Prostate gland (tissue), 2 donors: ENCODE results near the gene PFKP. TPM values are rescaled to one million over a fixed set of nuclear protein-coding genes. Genes with fewer than 3 reads are reported as not detected.

Source experiments
- DNase-seq: peaks from one replicate; pipeline ENCODE4 v3.0.0-alpha.2; 2019; ENCODE audit warnings: low spot score
- H3K27ac ChIP-seq, 2 donors: fragments of 200-600 bp; sonication (generic); 2 replicates each; pipeline ENCODE4 v1.5.1; 2017 to 2019
- H3K27me3 ChIP-seq: fragments of 200-600 bp; sonication (generic); replicated peaks from 2 replicates; pipeline ENCODE4 v1.5.1; 2019; ENCODE audit not compliant: insufficient read depth
- H3K36me3 ChIP-seq, 2 donors: fragments of 200-600 bp; sonication (generic); 1 replicate in 1 of 2; 2 replicates in 1 of 2; pipeline versions ENCODE4 v1.5.1 to v1.8.1; 2017 to 2019
- H3K4me1 ChIP-seq: fragments of 200-600 bp; sonication (generic); replicated peaks from 2 replicates; pipeline ENCODE4 v1.5.1; 2019
- H3K4me3 ChIP-seq, 2 donors: fragments of 200-600 bp; sonication (generic); 2 replicates each; pipeline ENCODE4 v1.5.1; 2017 to 2019
- H3K9me3 ChIP-seq: fragments of 200-600 bp; sonication (generic); 2 replicates; pipeline ENCODE4 v1.5.1; 2017
- POLR2A ChIP-seq: fragments of 450-650 bp; IDR thresholded peaks from one replicate; pipeline ENCODE4 v1.6.1; 2016; ENCODE audit warnings: antibody characterized with exemption, mild to moderate bottlenecking
- POLR2AphosphoS5 ChIP-seq: sonication (generic); formaldehyde crosslinking; IDR thresholded peaks from one replicate; pipeline ENCODE4 v1.6.1; 2017; ENCODE audit warnings: antibody characterized with exemption
- WGBS: methylation state at CpG from one replicate; pipeline ENCODE4 v1.1.5; 2018; 5-methylcytosine and 5-hydroxymethylcytosine counted together
- intact Hi-C: fragments of 100-400 bp; cut with DNase I; formaldehyde crosslinking; loops from one replicate; pipeline ENCODE4 v1.14.2; 2022
- total RNA-seq, 2 donors: library from RNA; depleted of rRNA; stranded (reverse); fragments of >200 nt; gene quantifications; one replicate each; pipeline ENCODE4 v1.1.0, GENCODE V29; 2016
- TF ChIP-seq, protein P1 (sequence below), 4 experiments: fragments of 200-600 bp in 2 of 4; fragments of 450-650 bp in 2 of 4; sonication (generic) in 2 of 4; IDR thresholded peaks; 1 replicate in 3 of 4; 2 replicates in 1 of 4; pipeline ENCODE4 v1.5.1; 2016 to 2019; ENCODE audit warnings: antibody characterized with exemption in 4 of 4, mild to moderate bottlenecking in 2 of 4, moderate library complexity in 2 of 4

Gene PFKP
- total RNA-seq, 2 donors from 2014 or later = 35.1 to 86.9 TPM

DNA sequence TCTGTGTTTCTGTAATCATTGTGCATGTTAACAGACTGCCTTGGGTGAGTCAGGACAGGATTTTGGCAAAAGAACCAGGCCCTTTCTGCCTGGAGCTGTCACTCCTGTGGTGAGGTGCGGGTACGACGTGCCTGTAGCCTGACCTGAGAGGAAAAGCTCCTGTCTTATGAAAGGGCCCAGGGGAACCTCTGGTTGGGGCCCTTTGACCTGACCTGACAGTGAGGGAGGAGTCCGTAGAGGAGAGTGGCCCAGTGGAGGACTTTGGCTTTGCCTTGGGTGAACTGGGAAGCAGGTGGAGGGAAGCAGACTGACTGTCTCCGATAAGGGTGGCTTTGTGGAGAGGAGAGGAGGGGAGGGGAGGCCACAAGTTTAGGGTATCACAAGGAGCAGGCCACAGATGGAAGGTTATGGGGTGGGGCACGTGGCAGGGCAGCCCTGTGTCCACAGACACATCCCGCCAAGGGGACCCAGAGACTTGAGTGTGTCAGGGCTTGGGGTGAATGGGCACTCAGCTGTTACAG is 6.9 kb downstream of the PFKP start:
- H3K36me3 ChIP-seq = no peaks in the 10 kb centered on the region
- no peak for TF ChIP-seq POLR2AphosphoS5
- no peak for TF ChIP-seq POLR2A
- TF ChIP-seq, protein P1, sequence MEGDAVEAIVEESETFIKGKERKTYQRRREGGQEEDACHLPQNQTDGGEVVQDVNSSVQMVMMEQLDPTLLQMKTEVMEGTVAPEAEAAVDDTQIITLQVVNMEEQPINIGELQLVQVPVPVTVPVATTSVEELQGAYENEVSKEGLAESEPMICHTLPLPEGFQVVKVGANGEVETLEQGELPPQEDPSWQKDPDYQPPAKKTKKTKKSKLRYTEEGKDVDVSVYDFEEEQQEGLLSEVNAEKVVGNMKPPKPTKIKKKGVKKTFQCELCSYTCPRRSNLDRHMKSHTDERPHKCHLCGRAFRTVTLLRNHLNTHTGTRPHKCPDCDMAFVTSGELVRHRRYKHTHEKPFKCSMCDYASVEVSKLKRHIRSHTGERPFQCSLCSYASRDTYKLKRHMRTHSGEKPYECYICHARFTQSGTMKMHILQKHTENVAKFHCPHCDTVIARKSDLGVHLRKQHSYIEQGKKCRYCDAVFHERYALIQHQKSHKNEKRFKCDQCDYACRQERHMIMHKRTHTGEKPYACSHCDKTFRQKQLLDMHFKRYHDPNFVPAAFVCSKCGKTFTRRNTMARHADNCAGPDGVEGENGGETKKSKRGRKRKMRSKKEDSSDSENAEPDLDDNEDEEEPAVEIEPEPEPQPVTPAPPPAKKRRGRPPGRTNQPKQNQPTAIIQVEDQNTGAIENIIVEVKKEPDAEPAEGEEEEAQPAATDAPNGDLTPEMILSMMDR (IDR thresholded peaks at IDR 0.05) = no peak
- H3K27me3 ChIP-seq = no peaks in the 10 kb centered on the region
- H3K9me3 ChIP-seq = no peaks in the 10 kb centered on the region
- intact Hi-C loops = no loop called here
- no peak for DNase-seq
- H3K4me1 ChIP-seq = no peaks in the 10 kb centered on the region
- no peak overlapping the region for H3K4me3 ChIP-seq
- no peak overlapping the region for H3K27ac ChIP-seq
- 71% methylated on average over 7 of the region's 7 CpGs for WGBS

DNA sequence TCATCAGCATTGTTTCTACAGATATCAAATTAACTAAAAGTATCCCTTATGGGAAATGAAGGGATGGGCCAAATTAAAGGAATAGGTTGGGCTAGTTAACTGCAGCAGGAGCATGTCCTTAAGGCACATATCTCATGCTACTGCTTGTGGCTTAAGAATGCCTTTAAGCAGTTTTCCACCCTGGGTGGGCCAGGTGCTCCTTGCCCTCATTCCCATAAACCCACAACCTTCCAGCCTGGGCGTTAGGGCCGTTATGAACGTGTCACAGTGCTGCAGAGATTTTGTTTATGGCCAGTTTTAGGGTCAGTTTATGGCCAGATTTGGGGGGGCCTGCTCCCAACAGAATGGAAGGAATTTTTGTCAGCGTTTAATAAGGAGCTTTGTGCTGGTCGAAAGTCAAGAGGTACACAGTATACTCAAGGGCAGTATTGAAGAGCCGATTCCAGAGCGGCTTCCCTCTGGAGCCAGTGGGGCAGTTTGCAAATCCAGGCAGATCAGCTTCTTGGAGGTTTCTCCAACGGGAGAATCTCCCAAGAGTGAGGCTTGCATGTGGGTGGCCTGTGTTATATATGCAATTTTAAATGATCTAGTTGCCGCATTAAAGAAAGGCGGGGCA is 7.7 kb downstream of the PFKP start:
- 62% methylated on average over 10 of the region's 10 CpGs for WGBS
- intact Hi-C loops = no loop called here
- Histone ChIP-seq H3K9me3 (no peaks in the 10 kb centered on the region), H3K27me3 (no peaks in the 10 kb centered on the region), H3K27ac (no peak overlapping the region), H3K4me3 (no peak overlapping the region), H3K36me3 (no peaks in the 10 kb centered on the region), H3K4me1 (no peaks in the 10 kb centered on the region)
- TF ChIP-seq POLR2AphosphoS5 = no peak
- TF ChIP-seq POLR2A = no peak
- TF ChIP-seq, protein P1 (IDR thresholded peaks at IDR 0.05) = no peak
- DNase-seq = no peak

DNA sequence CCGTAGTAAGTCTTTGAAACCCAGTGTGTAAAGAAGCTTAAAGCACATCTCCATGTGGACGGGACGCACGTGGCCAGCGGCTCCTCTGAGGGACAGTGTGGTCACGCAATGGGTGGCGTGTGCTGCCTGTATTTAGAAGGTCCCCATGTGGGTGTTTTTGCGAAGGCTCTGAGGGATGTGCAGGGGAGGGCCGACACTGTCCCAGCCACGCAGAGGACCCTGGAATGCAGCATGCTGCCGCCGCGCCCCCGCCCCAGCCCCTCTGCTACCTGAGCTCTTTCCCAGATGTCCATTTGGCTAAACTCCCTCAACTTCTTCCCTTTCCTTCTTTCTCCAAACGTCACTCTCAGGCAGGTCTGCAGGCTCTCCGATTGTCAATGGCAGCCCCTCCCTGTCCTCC is 8.8 kb downstream of the PFKP start:
- no peaks in the 10 kb centered on the region for H3K36me3 ChIP-seq
- intact Hi-C loops = no loop called here
- TF ChIP-seq POLR2A = no peak
- TF ChIP-seq, protein P1 (IDR thresholded peaks at IDR 0.05) = no peak
- TF ChIP-seq POLR2AphosphoS5 = no peak
- no peak for DNase-seq
- H3K27me3 ChIP-seq = no peaks in the 10 kb centered on the region
- no peak overlapping the region for H3K27ac ChIP-seq
- no peak overlapping the region for H3K4me3 ChIP-seq
- 92% methylated on average over 16 of the region's 16 CpGs for WGBS
- H3K4me1 ChIP-seq = no peaks in the 10 kb centered on the region
- H3K9me3 ChIP-seq = no peaks in the 10 kb centered on the region

DNA sequence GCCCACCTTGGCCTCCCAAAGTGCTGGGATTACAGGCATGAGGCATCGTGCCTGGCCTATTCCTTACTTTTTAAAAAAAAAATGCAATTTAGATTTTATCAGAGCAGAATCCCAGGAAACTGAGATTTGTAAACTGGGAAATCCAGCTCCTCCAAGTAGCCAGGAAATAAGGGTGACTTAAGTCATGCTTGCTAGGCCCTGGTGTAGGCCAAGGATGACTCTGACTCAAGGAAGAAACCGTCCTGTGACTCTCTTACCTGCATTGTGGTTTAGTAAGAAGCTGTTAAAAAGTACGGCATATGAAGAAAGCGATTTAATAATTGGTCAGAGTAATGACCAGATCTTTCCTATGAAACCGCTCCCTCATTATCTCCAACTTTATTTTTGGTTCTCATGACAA is 10.2 kb downstream of the PFKP start:
- Histone ChIP-seq H3K4me3 (no peak overlapping the region), H3K36me3 (no peaks in the 10 kb centered on the region), H3K27ac (no peak overlapping the region), H3K4me1 (no peaks in the 10 kb centered on the region), H3K9me3 (no peaks in the 10 kb centered on the region), H3K27me3 (no peaks in the 10 kb centered on the region)
- no peak for DNase-seq
- TF ChIP-seq POLR2AphosphoS5 = no peak
- TF ChIP-seq, protein P1 (IDR thresholded peaks at IDR 0.05) = no peak
- TF ChIP-seq POLR2A = no peak
- intact Hi-C loops = no loop called here
- WGBS = 92% methylated on average over 5 of the region's 5 CpGs

DNA sequence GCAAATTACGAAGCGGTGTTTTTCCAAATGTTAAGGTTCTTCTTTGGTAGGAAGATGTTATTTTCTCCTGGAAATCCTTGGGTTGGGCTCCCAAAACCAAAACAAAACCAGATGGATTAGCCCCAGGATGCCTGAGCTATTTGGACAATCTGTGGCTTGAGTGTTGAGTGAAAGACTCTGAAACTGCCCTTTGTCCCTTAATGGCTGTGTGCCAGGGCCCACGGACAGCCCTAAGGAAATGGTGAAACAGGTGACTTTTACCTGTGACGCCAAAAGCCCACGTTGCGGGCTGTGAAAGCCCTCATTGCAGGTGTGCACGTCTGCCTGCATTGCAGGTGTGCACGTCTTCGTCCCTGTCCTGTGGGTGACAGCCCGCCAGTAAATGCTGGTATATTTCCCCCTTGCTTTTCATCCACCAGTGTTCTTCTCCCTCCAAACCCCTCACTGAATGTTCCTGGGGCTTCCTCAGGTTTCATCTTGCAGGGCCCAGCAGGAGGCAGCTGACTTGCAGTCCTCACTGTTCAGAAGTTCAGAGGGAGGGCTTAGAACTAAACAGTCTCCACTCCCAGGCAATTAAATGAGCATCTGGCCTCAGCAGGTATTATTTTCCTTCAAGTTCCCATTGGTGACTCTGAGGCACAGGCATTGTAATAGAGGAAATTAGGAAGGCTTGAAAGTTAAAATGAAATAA is 10.7 kb downstream of the PFKP start:
- H3K27me3 ChIP-seq = no peaks in the 10 kb centered on the region
- no peaks in the 10 kb centered on the region for H3K36me3 ChIP-seq
- TF ChIP-seq POLR2A (no peak), POLR2AphosphoS5 (no peak)
- no peaks in the 10 kb centered on the region for H3K4me1 ChIP-seq
- no peak overlapping the region for H3K4me3 ChIP-seq
- no peak overlapping the region for H3K27ac ChIP-seq
- intact Hi-C loops = no loop called here
- H3K9me3 ChIP-seq = no peaks in the 10 kb centered on the region
- no peak for DNase-seq
- WGBS = 84% methylated on average over 10 of the region's 10 CpGs
